Brain microvascular endothelial cell (primary cell): ENCODE results near the gene ZNF98.

Experiments
- DNase-seq: peaks from one replicate; pipeline ENCODE4 v3.0.0-alpha.2; 2020
- H3K27ac ChIP-seq: fragments of 250-450 bp; sonication (Bioruptor Pico); 2 replicates; pipeline ENCODE4 v1.5.1; 2020; ENCODE audit warnings: mild to moderate bottlenecking, moderate library complexity
- H3K27me3 ChIP-seq: fragments of 250-450 bp; sonication (Bioruptor Pico); replicated peaks from 2 replicates; pipeline ENCODE4 v1.5.1; 2020; ENCODE audit warnings: mild to moderate bottlenecking
- H3K36me3 ChIP-seq: fragments of 250-450 bp; sonication (Bioruptor Pico); replicated peaks from 2 replicates; pipeline ENCODE4 v1.5.1; 2020; ENCODE audit warnings: mild to moderate bottlenecking
- H3K4me3 ChIP-seq: 2 replicates; pipeline ENCODE4 v1.5.1; 2011; ENCODE audit warnings: low read depth, mild to moderate bottlenecking, control low read depth, low read length, moderate library complexity
- CTCF ChIP-seq: IDR thresholded peaks from 2 replicates; pipeline ENCODE4 v1.5.1; 2011; ENCODE audit warnings: low read depth, mild to moderate bottlenecking, moderate library complexity, low read length, control low read depth, inconsistent platforms; ENCODE audit errors: missing control alignments
- in situ Hi-C: cut with HindIII; loops from 2 replicates; pipeline ENCODE4 v1.10.0; 2017; ENCODE audit warnings: low sequenced_read_pairs, low pct_ligation_motif_present

Gene ZNF98

GRCh38 chr19:22422211-22422610, at the start of gene ZNF98:
ZNF98 (minus strand) TSS chr19:22422346; CDS start chr19:22422224, 122 bp downstream.
- Histone ChIP-seq H3K27me3 (no peaks in the 10 kb centered on the region), H3K4me3 (no peak within 1 kb of the TSS), H3K27ac (no peak within 1 kb of the TSS), H3K36me3 (no peaks in the 10 kb centered on the region)
- in situ Hi-C loops: no loop called here
- DNase-seq: no peak
- TF ChIP-seq CTCF: no peak

- in situ Hi-C loops: no loop called here
- Histone ChIP-seq H3K27ac (no peak overlapping the region), H3K36me3 (no peaks in the 10 kb centered on the region), H3K27me3 (no peaks in the 10 kb centered on the region), H3K4me3 (no peak overlapping the region)
- no peak for TF ChIP-seq CTCF
- DNase-seq: no peak
Measured at GRCh38 chr19:22446605-22447004, 24.5 kb upstream of the ZNF98 start.

- Histone ChIP-seq H3K4me3 (no peak overlapping the region), H3K27me3 (no peaks in the 10 kb centered on the region)
Measured at GRCh38 chr19:22438011-22438410, 15.9 kb upstream of the ZNF98 start.

GRCh38 chr19:22427960-22428913, 6.1 kb upstream of the ZNF98 start:
- no peaks in the 10 kb centered on the region for H3K27me3 ChIP-seq
- no peak overlapping the region for H3K27ac ChIP-seq
- H3K4me3 ChIP-seq: no peak overlapping the region
- TF ChIP-seq CTCF: no peak
- H3K36me3 ChIP-seq: no peaks in the 10 kb centered on the region
- in situ Hi-C loops: no loop called here
- no peak for DNase-seq

More at GRCh38 chr19:22438011-22438410, 15.9 kb upstream of the ZNF98 start:
- TF ChIP-seq CTCF: no peak
- in situ Hi-C loops: no loop called here
- no peak for DNase-seq
- H3K36me3 ChIP-seq: no peaks in the 10 kb centered on the region
- no peak overlapping the region for H3K27ac ChIP-seq

GRCh38 chr19:22427547-22427946, 5.4 kb upstream of the ZNF98 start:
- H3K4me3 ChIP-seq: no peak overlapping the region
- in situ Hi-C loops: no loop called here
- H3K27ac ChIP-seq: no peak overlapping the region
- no peaks in the 10 kb centered on the region for H3K36me3 ChIP-seq
- no peak for DNase-seq
- H3K27me3 ChIP-seq: no peaks in the 10 kb centered on the region
- no peak for TF ChIP-seq CTCF

GRCh38 chr19:22426901-22427300, 4.8 kb upstream of the ZNF98 start:
- no peak overlapping the region for H3K27ac ChIP-seq
- H3K36me3 ChIP-seq: no peaks in the 10 kb centered on the region
- no peak overlapping the region for H3K4me3 ChIP-seq
- no peak for TF ChIP-seq CTCF
- in situ Hi-C loops: no loop called here
- no peak for DNase-seq
- no peaks in the 10 kb centered on the region for H3K27me3 ChIP-seq
